HG03097 (cell line): ENCODE results near the gene ARMC12.
A peak's percentile ranks its signal among the peaks of the same experiment; 100 is the strongest.
"Not testable (repeated sequence)": the region's sequence is repeated elsewhere in the genome, so short reads cannot be mapped to it uniquely, and the experiment has no call there.

ENCODE experiments used
- ATAC-seq: cut with Tn5 transposase; IDR thresholded peaks from one replicate; pipeline ENCODE4 v1.9.1; 2021; ENCODE audit not compliant: unreplicated experiment, low FRiP score

ARMC12 gene

GRCh38 chr6:35731736-35732532, 4.9 kb upstream of the ARMC12 start:
- peak; percentile 43 for ATAC-seq

DNA sequence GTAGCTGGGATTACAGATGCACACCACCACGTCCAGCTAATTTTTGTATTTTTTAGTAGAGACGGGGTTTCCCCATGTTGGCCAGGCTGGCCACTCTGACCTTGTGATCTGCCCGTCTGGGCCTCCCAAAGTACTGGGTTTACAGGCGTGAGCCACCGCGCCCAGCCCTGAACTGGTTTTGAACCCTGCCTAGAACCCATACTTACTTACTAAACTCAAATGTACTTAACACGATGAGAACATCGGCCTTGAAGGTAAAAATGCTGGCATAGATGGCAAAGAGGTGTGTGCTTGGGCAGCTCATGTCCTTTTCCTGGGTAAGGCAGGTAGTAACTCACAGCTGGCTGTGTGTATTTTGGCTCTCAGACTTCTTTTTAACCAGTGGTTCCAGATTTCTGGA, 3.2 kb upstream of the ARMC12 start:
- ATAC-seq: no peak

GRCh38 chr6:35734319-35734718, 2.5 kb upstream of the ARMC12 start:
- not testable (repeated sequence) for ATAC-seq

- ATAC-seq: no peak
These were observed 1.4 kb upstream of the ARMC12 start for GRCh38 chr6:35735452-35735851.

DNA sequence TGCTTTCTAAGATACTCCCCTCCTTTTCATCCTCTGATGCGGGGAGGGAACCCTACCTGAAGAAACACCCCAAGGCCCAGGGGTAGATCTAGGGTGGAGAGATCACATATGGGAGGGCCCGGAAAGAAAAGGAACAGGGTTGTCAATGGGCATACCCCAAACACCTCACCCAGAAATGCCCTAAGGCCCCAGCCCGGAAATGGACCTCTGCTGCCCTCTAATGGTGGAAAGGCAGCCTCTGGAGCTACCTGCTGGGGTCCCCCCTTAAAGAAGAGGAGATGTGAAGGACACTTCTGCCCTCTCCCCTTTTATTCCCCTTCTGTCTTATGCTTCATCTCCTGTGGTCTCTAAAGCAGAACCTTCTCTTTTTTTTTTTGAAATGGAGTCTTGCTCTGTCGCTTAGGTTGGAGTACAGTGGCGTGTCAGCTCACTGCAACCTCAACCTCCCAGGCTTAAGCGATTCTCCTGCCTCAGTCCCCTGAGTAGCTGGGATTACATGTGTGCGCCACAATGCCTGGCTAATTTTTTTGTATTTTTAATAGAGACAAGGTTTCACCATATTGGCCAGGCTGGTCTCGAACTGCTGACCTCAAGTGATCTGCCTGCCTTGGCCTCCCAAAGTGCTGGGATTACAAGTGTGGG, 458 bp upstream of the ARMC12 start:
- no peak for ATAC-seq

- no peak for ATAC-seq
These were observed 780 bp downstream of the ARMC12 start for GRCh38 chr6:35737413-35738211.

DNA sequence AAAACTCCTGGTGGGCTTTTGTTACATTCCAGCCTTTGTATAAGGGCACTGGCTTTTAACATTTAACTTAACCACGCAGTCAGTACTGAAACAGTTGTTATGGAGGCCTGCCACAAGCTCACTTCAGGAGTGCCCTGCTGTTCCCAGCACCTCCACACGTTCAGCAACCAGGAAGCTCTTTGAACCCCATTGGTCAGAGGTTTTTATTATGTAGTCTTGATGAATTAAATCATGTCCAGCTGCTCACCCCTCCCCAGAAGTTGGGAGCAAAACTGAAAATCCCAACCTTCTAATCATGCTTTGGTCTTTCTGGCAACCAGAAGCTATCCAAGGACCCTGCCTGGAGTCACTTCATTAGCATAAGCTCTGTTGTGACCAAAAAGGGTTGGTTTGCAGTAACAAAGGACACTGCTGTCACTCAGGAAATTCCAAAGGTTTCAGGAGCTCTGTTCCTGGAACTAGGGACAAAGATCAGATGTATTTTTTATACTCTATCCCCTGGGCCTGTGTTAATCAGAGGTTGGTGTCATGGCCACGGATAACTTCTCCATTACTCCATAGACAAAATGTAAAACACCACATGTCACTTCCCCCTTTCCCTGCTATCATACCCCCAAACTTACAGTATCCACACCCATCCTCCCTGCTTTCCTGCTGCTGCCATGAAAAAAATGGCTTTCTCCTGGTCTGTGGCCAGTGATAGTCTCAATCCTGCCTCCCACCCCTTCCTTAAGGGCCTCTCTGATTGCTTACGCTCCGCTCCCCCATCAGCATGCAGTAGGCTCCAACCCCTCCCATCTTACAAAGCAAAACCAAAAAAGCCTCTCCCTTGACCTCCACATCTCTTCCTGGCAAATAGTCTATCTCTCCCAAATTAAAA, 3.1 kb downstream of the ARMC12 start:
- no peak for ATAC-seq

DNA sequence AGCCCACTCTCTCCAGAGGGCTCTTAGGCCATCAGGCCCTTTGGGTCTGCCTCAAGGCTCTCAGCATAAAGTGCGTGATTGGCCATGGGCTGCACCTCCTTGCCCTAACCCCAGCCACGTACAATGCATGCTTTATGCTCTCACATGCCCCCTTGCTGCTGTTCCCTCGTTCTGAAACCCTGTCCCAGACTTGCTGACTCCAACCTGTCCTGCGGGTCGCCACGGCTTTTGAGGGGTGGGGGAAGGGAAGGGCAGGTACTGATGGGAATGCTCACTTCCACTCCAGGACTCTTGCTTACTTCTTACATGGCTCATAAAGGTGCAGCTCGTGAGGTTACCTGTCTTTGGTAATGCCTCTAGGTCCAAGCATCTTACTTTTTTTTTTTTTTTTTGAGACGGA, 6.0 kb downstream of the ARMC12 start:
- ATAC-seq: no peak

DNA sequence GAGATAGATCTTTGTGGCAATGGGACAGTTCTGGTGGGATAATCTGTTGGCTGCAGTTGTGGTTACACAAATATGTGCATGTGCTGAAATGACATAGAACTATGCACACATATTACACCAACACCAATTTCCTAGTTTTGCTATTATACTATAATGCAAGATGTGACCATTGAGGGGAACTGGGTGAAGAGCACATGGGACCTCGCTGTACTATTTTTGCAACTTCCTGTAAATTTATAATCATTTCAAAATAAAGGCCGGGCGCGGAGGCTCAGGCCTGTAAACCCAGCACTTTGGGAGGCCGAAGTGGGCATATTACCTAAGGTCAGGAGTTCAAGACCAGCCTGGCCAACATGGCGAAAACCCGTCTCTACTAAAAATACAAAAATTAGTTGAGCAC, 8.7 kb downstream of the ARMC12 start:
- no peak for ATAC-seq

GRCh38 chr6:35746516-35746915, 9.7 kb downstream of the ARMC12 start:
- no peak for ATAC-seq

DNA sequence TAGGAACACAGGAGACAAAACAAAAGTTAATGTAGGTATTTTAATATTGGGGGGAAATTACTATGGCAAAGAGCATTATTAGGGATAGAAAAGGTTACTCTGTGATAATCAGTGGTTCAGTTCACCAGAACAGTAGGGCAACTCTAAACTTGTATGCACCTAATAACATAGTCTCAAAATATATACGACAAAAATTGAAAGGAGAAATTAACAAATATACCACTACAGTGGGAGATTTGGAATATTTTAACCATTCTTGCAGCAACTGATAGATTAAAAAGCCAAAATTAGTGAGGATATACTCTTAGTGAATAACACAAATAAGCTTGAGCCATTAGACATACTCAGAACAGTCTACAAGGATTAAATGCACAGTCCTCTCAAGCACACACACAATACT, 11.0 kb downstream of the ARMC12 start:
- no peak for ATAC-seq

DNA sequence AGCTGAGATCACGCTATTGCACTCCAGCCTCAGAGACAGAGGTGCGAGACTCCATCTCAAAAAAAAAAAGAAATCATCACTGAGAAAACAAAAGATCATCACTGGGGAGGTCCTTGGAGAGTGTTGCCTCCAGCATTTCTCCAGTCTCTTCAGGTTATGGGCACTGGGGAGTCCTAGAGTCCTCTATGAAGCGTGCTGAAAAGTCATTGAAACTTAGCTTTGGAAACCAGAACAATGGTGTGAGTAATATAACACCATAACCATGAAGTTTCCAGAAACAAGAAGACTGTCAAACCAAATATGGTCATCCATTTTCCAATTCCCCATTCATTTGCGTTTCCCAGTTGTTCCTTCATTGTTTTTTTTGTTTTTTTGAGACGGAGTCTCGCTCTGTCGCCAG, 13.7 kb downstream of the ARMC12 start:
- ATAC-seq: no peak

GRCh38 chr6:35751594-35751993, 14.8 kb downstream of the ARMC12 start:
- ATAC-seq: no peak

GRCh38 chr6:35752330-35752729, 15.5 kb downstream of the ARMC12 start:
- ATAC-seq: no peak

DNA sequence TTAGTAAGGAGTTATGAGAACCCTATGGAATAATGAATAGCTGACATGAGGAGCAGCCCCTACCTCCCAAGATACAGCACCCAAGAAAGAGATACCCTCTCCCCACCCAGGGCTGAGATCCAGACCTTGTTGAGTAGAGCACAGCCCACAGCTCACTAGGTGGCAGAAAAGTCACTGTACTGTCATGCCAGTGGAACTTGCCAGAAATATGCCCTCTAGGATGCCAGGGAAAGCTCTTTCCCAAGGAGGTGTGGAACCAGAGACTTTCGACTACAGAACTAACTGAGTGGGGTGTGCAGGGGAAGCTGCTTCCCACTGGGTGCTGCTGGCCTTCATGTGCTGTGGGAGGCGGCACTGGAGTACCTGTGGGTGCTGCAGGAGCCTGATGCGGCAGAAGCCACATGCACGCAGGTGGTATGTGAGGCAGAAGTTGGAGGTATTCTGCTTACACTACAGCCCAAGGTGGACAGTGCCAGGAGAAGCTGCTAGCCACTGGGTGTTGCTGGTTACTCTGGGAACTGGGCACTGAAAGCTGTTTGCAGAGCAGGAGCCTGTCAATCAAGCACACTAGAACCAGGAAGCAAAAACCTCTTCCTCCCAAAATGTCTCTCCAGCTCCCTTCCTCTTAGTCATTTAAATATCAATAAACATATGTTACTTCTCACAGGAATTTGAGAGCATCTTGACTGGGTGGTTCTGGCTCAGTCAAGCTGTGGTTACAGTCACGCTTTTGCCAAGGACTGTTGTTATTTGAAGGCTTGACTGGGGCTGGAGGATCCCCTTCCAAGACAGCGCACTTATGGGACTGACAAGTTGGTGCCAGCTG, 17.8 kb downstream of the ARMC12 start:
- ATAC-seq: no peak

GRCh38 chr6:35755278-35755924, 18.6 kb downstream of the ARMC12 start:
- ATAC-seq: no peak

DNA sequence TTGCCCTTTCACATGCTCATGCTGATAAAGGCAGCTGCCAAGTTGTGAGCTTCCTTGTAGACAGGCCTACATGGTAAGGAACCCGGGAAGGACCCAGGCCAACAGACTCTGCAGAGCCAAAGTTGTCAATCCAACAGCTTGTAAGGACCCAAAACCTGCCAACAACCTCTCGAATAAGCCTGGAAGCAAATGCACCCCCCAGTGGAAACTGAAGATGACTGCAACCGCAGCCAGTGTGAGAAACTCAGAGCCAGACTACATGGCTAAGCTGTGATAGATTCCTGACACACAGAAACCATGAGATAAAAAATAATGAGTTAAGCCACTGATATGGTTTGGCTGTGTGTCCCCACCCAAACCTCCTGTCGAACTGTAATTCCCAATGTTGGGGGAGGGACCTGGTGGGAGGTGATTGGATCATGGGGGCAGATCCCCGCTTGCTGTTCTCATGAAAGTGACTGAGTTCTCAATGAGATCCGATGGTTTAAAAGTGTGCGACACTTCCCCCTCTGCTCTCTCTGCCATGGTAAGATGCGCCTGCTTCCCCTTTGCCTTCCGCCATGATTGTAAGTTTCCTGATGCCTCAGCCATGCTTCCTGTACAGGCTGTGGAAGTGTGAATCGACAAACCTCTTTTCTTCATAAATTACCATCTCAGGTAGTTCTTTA, 20.8 kb downstream of the ARMC12 start:
- ATAC-seq: no peak

- ATAC-seq: no peak
These were observed 22.6 kb downstream of the ARMC12 start for GRCh38 chr6:35759426-35759825.

DNA sequence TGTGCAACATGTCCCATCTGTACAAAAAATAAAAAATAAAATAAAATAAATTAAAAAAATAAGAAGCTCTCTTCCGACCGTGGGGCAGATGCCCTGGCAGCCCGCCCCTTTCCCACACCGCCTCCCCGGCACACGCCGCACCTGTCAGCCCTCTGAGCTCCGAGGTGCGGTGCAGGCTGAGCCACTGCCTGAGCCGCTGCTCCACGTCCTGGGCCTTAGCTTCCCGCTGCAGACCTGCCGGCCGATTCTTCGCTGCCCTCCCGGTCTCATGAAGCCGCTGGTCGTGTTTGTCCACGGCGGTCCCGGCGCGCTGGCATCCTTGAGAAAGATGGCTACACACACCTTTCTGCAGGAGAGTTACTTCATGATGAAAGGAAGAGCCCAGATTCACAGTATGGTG, 28.9 kb downstream of the ARMC12 start:
- no peak for ATAC-seq
